ENCODE data around the gene P4HB. TPM values are rescaled to one million over a fixed set of nuclear protein-coding genes. Genes with fewer than 3 reads are reported as not detected.

The P4HB gene
- total and polyA plus RNA-seq, 3 donors from 2014 or later: 205 to 230 (median 213) TPM

DNA sequence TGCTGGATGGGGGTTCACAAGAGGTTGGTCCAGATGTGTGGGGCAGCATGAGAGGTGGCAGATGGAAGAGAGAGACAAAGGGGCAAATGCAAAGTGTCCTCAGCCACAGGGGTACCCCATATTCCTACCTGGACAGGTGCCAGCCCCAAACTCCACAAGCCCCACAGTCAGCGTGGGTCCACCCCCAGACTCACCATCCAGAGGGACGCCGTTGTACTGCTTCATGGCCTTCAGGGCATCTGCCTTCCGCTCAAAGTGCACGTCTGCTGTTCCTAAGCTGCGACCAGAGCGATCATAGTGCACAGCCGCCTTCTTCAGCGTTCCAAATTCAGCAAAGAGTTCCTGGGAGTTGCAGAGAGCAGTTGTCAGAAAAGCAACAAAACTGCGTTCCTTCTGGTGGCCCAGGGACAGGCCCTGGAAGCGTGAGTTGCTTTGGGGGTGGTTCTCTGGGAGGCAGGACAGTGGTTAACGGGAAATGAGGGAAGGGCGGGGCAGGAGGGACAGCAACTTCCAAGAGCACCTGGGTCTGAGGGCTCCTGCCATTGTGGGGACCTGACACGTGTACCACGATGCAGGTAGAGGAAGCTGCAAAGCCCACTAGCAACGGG, 28.8 kb upstream of the P4HB start:
- TF ChIP-seq CTCF (IDR thresholded peaks at IDR 0.05) (no peak), POLR2A (IDR thresholded peaks at IDR 0.05) (no peak)
- H3K9me3 ChIP-seq: no peaks in the 10 kb centered on the region
- peaks cover 14% of the 10 kb centered on the region for H3K4me1 ChIP-seq
- H3K27me3 ChIP-seq: no peaks in the 10 kb centered on the region
- WGBS, 2 donors: 82 to 94% methylated on average over 16 of the region's 16 CpGs
- H3K27ac ChIP-seq: no peak overlapping the region
- no peak overlapping the region for H3K4me3 ChIP-seq
- DNase-seq: no peak
- intact Hi-C loops (cut with DNase I; ENCODE audit: low total_unique reads): no loop called here
- no peaks in the 10 kb centered on the region for H3K36me3 ChIP-seq (ENCODE audit: low read depth, missing control alignments)

- DNase-seq: no peak
- H3K27me3 ChIP-seq: no peaks in the 10 kb centered on the region
- 94 to 95% methylated on average over 34 to 44 of the region's 44 CpGs for WGBS, 2 donors
- no peak overlapping the region for H3K27ac ChIP-seq
- H3K9me3 ChIP-seq: no peaks in the 10 kb centered on the region
- H3K4me3 ChIP-seq: no peak overlapping the region
- intact Hi-C loops (cut with DNase I; ENCODE audit: low total_unique reads): no loop called here
- no peak for TF ChIP-seq CTCF (IDR thresholded peaks at IDR 0.05)
- TF ChIP-seq POLR2A (IDR thresholded peaks at IDR 0.05): no peak
- no peaks in the 10 kb centered on the region for H3K36me3 ChIP-seq (ENCODE audit: low read depth, missing control alignments)
- peaks cover 14% of the 10 kb centered on the region for H3K4me1 ChIP-seq
Observed at GRCh38 chr17:81888105-81888987, 28.0 kb upstream of the P4HB start.

- TF ChIP-seq POLR2A (IDR thresholded peaks at IDR 0.05) (no peak), CTCF (IDR thresholded peaks at IDR 0.05) (no peak)
- H3K27me3 ChIP-seq: no peaks in the 10 kb centered on the region
- intact Hi-C loops (cut with DNase I; ENCODE audit: low total_unique reads): no loop called here
- H3K4me1 ChIP-seq: peaks cover 9% of the 10 kb centered on the region
- H3K9me3 ChIP-seq: no peaks in the 10 kb centered on the region
- DNase-seq: no peak
- H3K4me3 ChIP-seq: no peak overlapping the region
- 90 to 92% methylated on average over 11 of the region's 11 CpGs for WGBS, 2 donors
- no peak overlapping the region for H3K27ac ChIP-seq
- H3K36me3 ChIP-seq (ENCODE audit: low read depth, missing control alignments): no peaks in the 10 kb centered on the region
Observed at GRCh38 chr17:81885869-81886548, 25.7 kb upstream of the P4HB start.

DNA sequence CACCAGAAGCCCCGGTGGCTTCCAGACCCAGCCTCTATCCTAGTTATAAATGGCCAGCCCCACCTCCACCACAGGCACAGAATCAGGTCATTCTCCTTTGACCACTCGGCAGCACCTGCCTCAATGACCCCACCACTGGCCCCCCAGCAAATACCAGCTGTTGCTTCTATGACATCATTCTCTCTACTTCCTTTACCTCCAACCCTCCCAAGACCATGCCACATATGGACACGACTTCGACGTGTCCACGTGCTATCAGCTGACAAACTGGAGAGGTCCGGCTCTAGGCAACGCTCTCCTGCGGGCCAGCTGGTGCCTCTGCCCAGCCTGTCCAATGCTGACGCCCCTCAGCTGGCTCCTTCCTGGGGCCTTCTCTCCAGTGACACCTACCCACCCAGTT, 25.1 kb upstream of the P4HB start:
- no peak for DNase-seq
- TF ChIP-seq POLR2A (IDR thresholded peaks at IDR 0.05) (no peak), CTCF (IDR thresholded peaks at IDR 0.05) (no peak)
- Histone ChIP-seq H3K4me3 (no peak overlapping the region), H3K27me3 (no peaks in the 10 kb centered on the region), H3K36me3 (ENCODE audit: low read depth, missing control alignments) (no peaks in the 10 kb centered on the region), H3K27ac (no peak overlapping the region), H3K9me3 (no peaks in the 10 kb centered on the region), H3K4me1 (peaks cover 6% of the 10 kb centered on the region)
- intact Hi-C loops (cut with DNase I; ENCODE audit: low total_unique reads): no loop called here
- WGBS, 2 donors: 86% methylated on average over 10 of the region's 10 CpGs
